ENCODE data around the gene APBB2.

DNA sequence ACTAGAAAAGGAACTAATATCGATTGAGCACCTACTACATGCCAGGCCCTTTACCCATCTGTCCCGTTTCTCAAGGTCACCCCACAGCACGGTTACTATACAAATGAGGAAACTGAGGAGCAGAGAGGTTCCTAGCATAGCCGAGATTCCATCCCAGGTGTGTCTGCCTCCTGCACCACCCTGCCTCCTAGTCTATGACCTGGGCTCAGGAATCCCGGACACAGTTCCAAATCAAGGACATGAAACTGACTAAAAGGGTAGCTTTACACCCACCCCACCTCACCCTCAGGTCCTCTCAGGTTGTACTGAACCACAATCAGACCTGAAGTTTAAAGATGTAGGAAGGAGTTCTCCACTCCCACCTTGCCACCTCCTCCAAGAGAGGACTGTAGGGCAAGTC lies 55.6 kb downstream of the APBB2 start:
- TF ChIP-seq, protein P1, sequence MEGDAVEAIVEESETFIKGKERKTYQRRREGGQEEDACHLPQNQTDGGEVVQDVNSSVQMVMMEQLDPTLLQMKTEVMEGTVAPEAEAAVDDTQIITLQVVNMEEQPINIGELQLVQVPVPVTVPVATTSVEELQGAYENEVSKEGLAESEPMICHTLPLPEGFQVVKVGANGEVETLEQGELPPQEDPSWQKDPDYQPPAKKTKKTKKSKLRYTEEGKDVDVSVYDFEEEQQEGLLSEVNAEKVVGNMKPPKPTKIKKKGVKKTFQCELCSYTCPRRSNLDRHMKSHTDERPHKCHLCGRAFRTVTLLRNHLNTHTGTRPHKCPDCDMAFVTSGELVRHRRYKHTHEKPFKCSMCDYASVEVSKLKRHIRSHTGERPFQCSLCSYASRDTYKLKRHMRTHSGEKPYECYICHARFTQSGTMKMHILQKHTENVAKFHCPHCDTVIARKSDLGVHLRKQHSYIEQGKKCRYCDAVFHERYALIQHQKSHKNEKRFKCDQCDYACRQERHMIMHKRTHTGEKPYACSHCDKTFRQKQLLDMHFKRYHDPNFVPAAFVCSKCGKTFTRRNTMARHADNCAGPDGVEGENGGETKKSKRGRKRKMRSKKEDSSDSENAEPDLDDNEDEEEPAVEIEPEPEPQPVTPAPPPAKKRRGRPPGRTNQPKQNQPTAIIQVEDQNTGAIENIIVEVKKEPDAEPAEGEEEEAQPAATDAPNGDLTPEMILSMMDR (IDR thresholded peaks at IDR 0.05): no peak
- no peak for TF ChIP-seq POLR2A (IDR thresholded peaks at IDR 0.05)

Measured in prostate gland (tissue), 2 donors.